SK-N-SH (cell line): ENCODE measurements around the gene LNPEP. TPM values are rescaled to one million over a fixed set of nuclear protein-coding genes. Genes with fewer than 3 reads are reported as not detected.

Experiments
- CTCF ChIA-PET: fragments of 300-600, 350-600 bp; formaldehyde crosslinking; extraction: SDS; loops from one replicate; lab custom pipeline; 2021; lab: Yijun Ruan, JAX
- POLR2A ChIA-PET: fragments of 350-600 bp; sonication (Branson Sonifier 250); formaldehyde crosslinking; extraction: SDS; loops from one replicate; lab custom pipeline; 2020; ENCODE audit warnings: antibody characterized with exemption, inconsistent platforms; lab: Yijun Ruan, JAX
- DNase-seq: peaks from one replicate; pipeline ENCODE4 v3.0.0; 2012
- H2AFZ ChIP-seq: fragments of 200-600 bp; sonication (generic); 2 replicates; pipeline ENCODE4 v1.8.1; 2016; ENCODE audit warnings: antibody characterized with exemption, mild to moderate bottlenecking, low read depth
- H3F3A ChIP-seq: fragments of 200-600 bp; sonication (generic); replicated peaks from 2 replicates; pipeline ENCODE3; 2016; ENCODE audit warnings: antibody characterized with exemption, mild to moderate bottlenecking; ENCODE audit not compliant: insufficient read depth
- H3K27ac ChIP-seq, 2 experiments: fragments of 200-500 bp in 1 of 2; fragments of 200-600 bp in 1 of 2; sonication (Bioruptor generic) in 1 of 2; sonication (generic), shearing (Covaris generic) in 1 of 2; 2 replicates each; pipeline versions ENCODE4 v1.5.1 to v1.6.1; 2014 to 2016; ENCODE audit warnings: low read depth in 2 of 2, inconsistent platforms in 1 of 2, low read length in 1 of 2, mild to moderate bottlenecking in 1 of 2, mixed read lengths in 1 of 2
- H3K27me3 ChIP-seq: fragments of 200-600 bp; sonication (generic), shearing (Covaris generic); 2 replicates; pipeline ENCODE4 v1.6.1; 2016; ENCODE audit warnings: mixed run types; ENCODE audit not compliant: insufficient read depth
- H3K36me3 ChIP-seq, 2 experiments: fragments of 200-500 bp in 1 of 2; fragments of 200-600 bp in 1 of 2; sonication (Bioruptor generic) in 1 of 2; sonication (generic) in 1 of 2; replicated peaks in 1 of 2; 2 replicates each; pipeline versions ENCODE3 to v1.5.1; 2014 to 2016; ENCODE audit warnings: low read length in 1 of 2, mild to moderate bottlenecking in 1 of 2; ENCODE audit not compliant: insufficient read depth in 2 of 2, control insufficient read depth in 1 of 2
- H3K4me1 ChIP-seq, 2 experiments: fragments of 200-500 bp in 1 of 2; fragments of 200-600 bp in 1 of 2; sonication (Bioruptor generic) in 1 of 2; sonication (generic), shearing (Covaris generic) in 1 of 2; 2 replicates each; pipeline versions ENCODE4 v1.5.1 to v1.6.1; 2014 to 2016; ENCODE audit warnings: low read depth in 1 of 2, low read length in 1 of 2, mixed run types in 1 of 2; ENCODE audit not compliant: insufficient read depth in 2 of 2, control insufficient read depth in 1 of 2
- H3K4me2 ChIP-seq: fragments of 200-600 bp; sonication (generic), shearing (Covaris generic); 2 replicates; pipeline ENCODE4 v1.6.1; 2017; ENCODE audit warnings: mixed run types
- H3K4me3 ChIP-seq, 2 experiments: fragments of 200-500 bp in 1 of 2; fragments of 200-600 bp in 1 of 2; sonication (Bioruptor generic) in 1 of 2; sonication (generic), shearing (Covaris generic) in 1 of 2; 2 replicates each; pipeline versions ENCODE4 v1.5.1 to v1.8.1; 2014 to 2016; ENCODE audit warnings: low read depth in 2 of 2, inconsistent platforms in 1 of 2, low read length in 1 of 2, mild to moderate bottlenecking in 1 of 2, mixed read lengths in 1 of 2, moderate library complexity in 1 of 2
- H3K79me2 ChIP-seq: fragments of 200-600 bp; sonication (generic); 2 replicates; pipeline ENCODE4 v1.8.1; 2017; ENCODE audit warnings: mild to moderate bottlenecking; ENCODE audit not compliant: insufficient read depth
- H3K9ac ChIP-seq: fragments of 200-600 bp; sonication (generic); 2 replicates; pipeline ENCODE4 v1.6.1; 2017; ENCODE audit warnings: mixed run types
- H3K9me2 ChIP-seq: fragments of 200-600 bp; sonication (generic); 2 replicates; pipeline ENCODE4 v1.6.1; 2017; ENCODE audit warnings: mixed run types
- H3K9me3 ChIP-seq: fragments of 200-600 bp; sonication (generic); 2 replicates; pipeline ENCODE4 v1.6.1; 2017; ENCODE audit warnings: mixed run types, mild to moderate bottlenecking, moderate library complexity
- H4K20me1 ChIP-seq: fragments of 200-600 bp; sonication (generic); 2 replicates; pipeline ENCODE4 v1.6.1; 2017; ENCODE audit warnings: mild to moderate bottlenecking, mixed run types; ENCODE audit not compliant: insufficient read depth
- EZH2phosphoT487 ChIP-seq: fragments of 200-600 bp; sonication (generic); IDR thresholded peaks from 2 replicates; pipeline ENCODE4 v1.6.1; 2017; ENCODE audit warnings: low read depth, mixed run types, mild to moderate bottlenecking, antibody characterized with exemption, moderate library complexity, borderline replicate concordance
- FOSL2 ChIP-seq: IDR thresholded peaks from 2 replicates; pipeline ENCODE4 v1.4.0; 2012; ENCODE audit warnings: low read depth, mild to moderate bottlenecking, moderate library complexity, borderline replicate concordance
- MAX ChIP-seq: IDR thresholded peaks from 2 replicates; pipeline ENCODE4 v1.4.0; 2012; ENCODE audit warnings: low read depth
- MXI1 ChIP-seq: IDR thresholded peaks from 2 replicates; pipeline ENCODE4 v1.6.1; 2012; ENCODE audit warnings: mild to moderate bottlenecking, low read depth, low read length, improper control_type of control experiment
- PBX3 ChIP-seq: IDR thresholded peaks from 2 replicates; pipeline ENCODE4; 2012
- RCOR1 ChIP-seq: fragments of 150-350 bp; IDR thresholded peaks from 2 replicates; pipeline ENCODE4 v1.6.1; 2017; ENCODE audit warnings: antibody characterized with exemption, low read length
- REST ChIP-seq: IDR thresholded peaks from 2 replicates; pipeline ENCODE4 v1.6.1; 2012; ENCODE audit warnings: mild to moderate bottlenecking, low read depth, low read length, moderate library complexity
- SMC3 ChIP-seq: IDR thresholded peaks from 2 replicates; pipeline ENCODE4 v1.6.1; 2012; ENCODE audit warnings: low read depth, low read length, improper control_type of control experiment
- TAF1 ChIP-seq: IDR thresholded peaks from 2 replicates; pipeline ENCODE4 v1.6.1; 2012; ENCODE audit warnings: low read depth, mild to moderate bottlenecking, low read length, moderate library complexity, borderline replicate concordance
- TCF12 ChIP-seq: IDR thresholded peaks from 2 replicates; pipeline ENCODE4 v1.4.0; 2012
- TEAD4 ChIP-seq: IDR thresholded peaks from 2 replicates; pipeline ENCODE4 v1.4.0; 2012; ENCODE audit warnings: mild to moderate bottlenecking, borderline replicate concordance; ENCODE audit not compliant: insufficient read depth
- USF1 ChIP-seq: IDR thresholded peaks from 2 replicates; pipeline ENCODE4 v1.4.0; 2012; ENCODE audit warnings: low read depth, borderline replicate concordance
- USF2 ChIP-seq: fragments of 150-350 bp; IDR thresholded peaks from 2 replicates; pipeline ENCODE4 v1.6.1; 2017; ENCODE audit warnings: antibody characterized with exemption, low read length, low read depth, borderline replicate concordance
- ZBTB33 ChIP-seq: IDR thresholded peaks from 2 replicates; pipeline ENCODE4 v1.4.0; 2012; ENCODE audit warnings: low read depth, borderline replicate concordance
- WGBS: methylation state at CpG from one replicate; pipeline ENCODE4 v1.1.6; 2017; ENCODE audit warnings: low lambda C conversion rate; 5-methylcytosine and 5-hydroxymethylcytosine counted together
- polyA plus RNA-seq, 3 experiments: library from polyadenylated mRNA; depleted of rRNA; stranded (reverse); fragments of >200 nt; gene quantifications; 2 replicates each; pipeline ENCODE4 v1.2.3, GENCODE V29; 2012

LNPEP gene
- polyA plus RNA-seq, 1 of the 3 experiments (the other 2 are of a cell fraction): 4.3 TPM

- no peaks in the 10 kb centered on the region for H3K9me3 ChIP-seq
- POLR2A ChIA-PET: no interaction called here
- H3K36me3 ChIP-seq: no peaks in the 10 kb centered on the region
- no peak overlapping the region for H3K4me2 ChIP-seq
- no peaks in the 10 kb centered on the region for H3K27me3 ChIP-seq
- CTCF ChIA-PET: interaction anchor here (1.4 to 1.8 kb wide), 3 partner anchors 49 to 294 kb away, joined by 5 read pairs; no protein-coding TSS in a partner anchor
- no peak for DNase-seq
- no peaks in the 10 kb centered on the region for H3K4me1 ChIP-seq
- H3K79me2 ChIP-seq: no peaks in the 10 kb centered on the region
- no peak overlapping the region for H3K9ac ChIP-seq
- no peak overlapping the region for H3K27ac ChIP-seq
- no peak overlapping the region for H2AFZ ChIP-seq
- no peaks in the 10 kb centered on the region for H3K9me2 ChIP-seq
- H3F3A ChIP-seq: no peaks in the 10 kb centered on the region
- no peak overlapping the region for H3K4me3 ChIP-seq
- TF ChIP-seq EZH2phosphoT487 (no peak), MXI1 (no peak), MAX (no peak), USF1 (no peak), TEAD4 (no peak), TAF1 (no peak), SMC3 (no peak), FOSL2 (no peak), RCOR1 (no peak)
- no peaks in the 10 kb centered on the region for H4K20me1 ChIP-seq
- 48% methylated on average over 7 of the region's 7 CpGs for WGBS
These were observed 110.5 kb downstream of the LNPEP start for GRCh38 chr5:97046270-97046982.

GRCh38 chr5:97047076-97047475 lies 111.2 kb downstream of the LNPEP start:
- Histone ChIP-seq H3K4me1 (no peaks in the 10 kb centered on the region), H3F3A (no peaks in the 10 kb centered on the region), H2AFZ (no peak overlapping the region), H3K9me2 (no peaks in the 10 kb centered on the region), H3K9me3 (no peaks in the 10 kb centered on the region), H3K27ac (no peak overlapping the region), H4K20me1 (no peaks in the 10 kb centered on the region), H3K27me3 (no peaks in the 10 kb centered on the region), H3K79me2 (no peaks in the 10 kb centered on the region), H3K36me3 (no peaks in the 10 kb centered on the region), H3K4me3 (no peak overlapping the region), H3K9ac (no peak overlapping the region), H3K4me2 (no peak overlapping the region)
- 71% methylated on average over 1 of the region's 1 CpG for WGBS
- CTCF ChIA-PET: interaction anchor here (0.7 to 1.4 kb wide), 5 partner anchors 9 to 295 kb away, joined by 3 to 5 read pairs (median 4); no protein-coding TSS in a partner anchor
- no peak for DNase-seq
- POLR2A ChIA-PET: no interaction called here
- TF ChIP-seq RCOR1 (no peak), USF2 (no peak), PBX3 (no peak), REST (no peak), TCF12 (no peak), TAF1 (no peak), ZBTB33 (no peak)
